Thyroid gland (tissue), 4 donors: Measurements from ENCODE around the gene CTPS1.

Source experiments
- POLR2A ChIP-seq, 2 donors: fragments of 450-650 bp; IDR thresholded peaks; one replicate each; pipeline ENCODE4 v1.6.1; 2017; ENCODE audit warnings: antibody characterized with exemption in 2 of 2, mild to moderate bottlenecking in 2 of 2, moderate library complexity in 1 of 2
- TF ChIP-seq, protein P1 (sequence below), 6 experiments: fragments of 200-600 bp in 3 of 6; fragments of 450-650 bp in 3 of 6; sonication (generic) in 3 of 6; IDR thresholded peaks; one replicate each; pipeline ENCODE4 v1.5.1; 2016 to 2019; ENCODE audit warnings: antibody characterized with exemption in 6 of 6, mild to moderate bottlenecking in 2 of 6, inconsistent platforms in 1 of 6, moderate library complexity in 1 of 6

DNA sequence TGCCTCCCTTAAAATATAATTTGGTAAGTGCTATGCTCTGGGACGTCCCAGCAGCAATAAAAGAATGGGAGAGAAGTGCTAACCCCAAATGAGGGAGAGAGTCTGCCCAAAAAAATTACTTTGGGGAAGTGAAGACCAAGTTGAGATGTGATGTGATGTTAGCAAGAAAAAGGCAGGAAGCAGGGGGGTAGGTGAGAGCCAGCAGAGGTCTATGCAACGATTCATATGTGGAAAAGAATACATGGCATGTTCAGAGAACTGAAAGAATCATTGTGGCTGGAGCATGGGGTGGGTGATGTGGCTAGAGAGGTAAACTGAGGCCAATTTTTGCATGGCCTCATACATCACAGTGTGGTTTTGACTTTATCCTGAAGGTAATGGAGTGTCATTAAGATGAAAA, 5.6 kb upstream of the CTPS1 start:
- TF ChIP-seq, protein P1, sequence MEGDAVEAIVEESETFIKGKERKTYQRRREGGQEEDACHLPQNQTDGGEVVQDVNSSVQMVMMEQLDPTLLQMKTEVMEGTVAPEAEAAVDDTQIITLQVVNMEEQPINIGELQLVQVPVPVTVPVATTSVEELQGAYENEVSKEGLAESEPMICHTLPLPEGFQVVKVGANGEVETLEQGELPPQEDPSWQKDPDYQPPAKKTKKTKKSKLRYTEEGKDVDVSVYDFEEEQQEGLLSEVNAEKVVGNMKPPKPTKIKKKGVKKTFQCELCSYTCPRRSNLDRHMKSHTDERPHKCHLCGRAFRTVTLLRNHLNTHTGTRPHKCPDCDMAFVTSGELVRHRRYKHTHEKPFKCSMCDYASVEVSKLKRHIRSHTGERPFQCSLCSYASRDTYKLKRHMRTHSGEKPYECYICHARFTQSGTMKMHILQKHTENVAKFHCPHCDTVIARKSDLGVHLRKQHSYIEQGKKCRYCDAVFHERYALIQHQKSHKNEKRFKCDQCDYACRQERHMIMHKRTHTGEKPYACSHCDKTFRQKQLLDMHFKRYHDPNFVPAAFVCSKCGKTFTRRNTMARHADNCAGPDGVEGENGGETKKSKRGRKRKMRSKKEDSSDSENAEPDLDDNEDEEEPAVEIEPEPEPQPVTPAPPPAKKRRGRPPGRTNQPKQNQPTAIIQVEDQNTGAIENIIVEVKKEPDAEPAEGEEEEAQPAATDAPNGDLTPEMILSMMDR (IDR thresholded peaks at IDR 0.05), result no peak
- TF ChIP-seq POLR2A (IDR thresholded peaks at IDR 0.05), result no peak
